Inflammatory macrophage (primary cell): ENCODE measurements around the gene TBRG1.

Experiments used
- DNase-seq, 2 donors: peaks; one replicate each; pipeline ENCODE4 v3.0.0-alpha.2; 2020 to 2022

TBRG1 gene

GRCh38 chr11:124663861-124664260 lies 41.2 kb downstream of the TBRG1 start:
- DNase-seq: no peak

- DNase-seq: no peak
These were observed 44.9 kb downstream of the TBRG1 start for GRCh38 chr11:124667601-124668000.

- peak; percentile 40 to 49 for DNase-seq
These were observed 46.5 kb downstream of the TBRG1 start for GRCh38 chr11:124669193-124669592.

GRCh38 chr11:124670732-124671131 lies 48.1 kb downstream of the TBRG1 start:
- peak; percentile 60 to 65 for DNase-seq

GRCh38 chr11:124672536-124673215 lies 50.0 kb downstream of the TBRG1 start:
- no peak for DNase-seq

- DNase-seq: peak; percentile 91 to 93
These were observed 50.9 kb downstream of the TBRG1 start, which contains the start of the genes SIAE and SPA17 for GRCh38 chr11:124673333-124674167. Gene SIAE (minus strand): TSS chr11:124673739. CDS start chr11:124673708, 31 bp downstream. Gene SPA17 (plus strand): TSS chr11:124673904. CDS start chr11:124675265, 1,361 bp downstream.

GRCh38 chr11:124674168-124674517 lies 51.5 kb downstream of the TBRG1 start:
- no peak for DNase-seq

GRCh38 chr11:124674571-124674970 lies 51.9 kb downstream of the TBRG1 start:
- no peak for DNase-seq

GRCh38 chr11:124676386-124676785 lies 53.7 kb downstream of the TBRG1 start:
- peak in 1 of 2 donors; percentile 18 for DNase-seq

- no peak for DNase-seq
These were observed 55.8 kb downstream of the TBRG1 start for GRCh38 chr11:124678416-124678815.

GRCh38 chr11:124681421-124681820 lies 58.8 kb downstream of the TBRG1 start:
- no peak for DNase-seq

GRCh38 chr11:124682443-124682842 lies 59.8 kb downstream of the TBRG1 start:
- DNase-seq: no peak
